Omental fat pad (tissue), 4 donors: ENCODE measurements around the gene ORM1. TPM values are rescaled to one million over a fixed set of nuclear protein-coding genes. Genes with fewer than 3 reads are reported as not detected.

Experiments used
- ATAC-seq: fragments of 150-250 bp; one replicate; pipeline ENCODE4 v1.9.1; 2016; ENCODE audit warnings: mild to moderate bottlenecking, moderate library complexity; ENCODE audit not compliant: low FRiP score
- DNase-seq: peaks from one replicate; pipeline ENCODE4 v3.0.0-alpha.2; 2019; ENCODE audit warnings: low spot score
- total RNA-seq, 4 donors: library from RNA; depleted of rRNA; stranded (reverse); fragments of >200 nt; gene quantifications; one replicate each; pipeline ENCODE4 v1.1.0, GENCODE V29; 2016
- TF ChIP-seq, protein P1 (sequence below), 3 donors: fragments of 450-650 bp; IDR thresholded peaks; one replicate each; pipeline ENCODE4 v1.5.1; 2016 to 2017; ENCODE audit warnings: antibody characterized with exemption in 3 of 3, mild to moderate bottlenecking in 3 of 3, moderate library complexity in 2 of 3

ORM1 gene
- total RNA-seq, 4 donors from 2014 or later = 0.65 to 5.4 (median 1.0) TPM; not detected in 1

DNA sequence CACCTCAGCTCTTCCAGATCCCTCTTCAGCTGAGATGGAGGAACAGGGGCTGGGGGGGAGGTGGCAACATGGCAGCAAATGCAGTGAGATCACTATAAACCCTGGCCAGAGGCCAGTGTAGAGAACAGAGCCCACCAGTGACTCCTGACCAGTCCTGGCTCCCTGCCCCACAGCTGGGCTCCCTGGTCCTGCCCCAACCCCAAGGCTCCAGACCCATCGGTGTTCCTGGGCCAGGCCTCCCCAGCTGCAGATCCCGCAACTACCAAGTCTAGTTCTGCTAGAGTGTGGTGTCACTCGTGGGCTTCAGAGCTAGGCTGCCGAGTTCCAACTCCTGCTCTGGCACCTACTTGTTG lies 48.0 kb downstream of the ORM1 start:
- DNase-seq (no peak), ATAC-seq (no peak)
- TF ChIP-seq, protein P1, sequence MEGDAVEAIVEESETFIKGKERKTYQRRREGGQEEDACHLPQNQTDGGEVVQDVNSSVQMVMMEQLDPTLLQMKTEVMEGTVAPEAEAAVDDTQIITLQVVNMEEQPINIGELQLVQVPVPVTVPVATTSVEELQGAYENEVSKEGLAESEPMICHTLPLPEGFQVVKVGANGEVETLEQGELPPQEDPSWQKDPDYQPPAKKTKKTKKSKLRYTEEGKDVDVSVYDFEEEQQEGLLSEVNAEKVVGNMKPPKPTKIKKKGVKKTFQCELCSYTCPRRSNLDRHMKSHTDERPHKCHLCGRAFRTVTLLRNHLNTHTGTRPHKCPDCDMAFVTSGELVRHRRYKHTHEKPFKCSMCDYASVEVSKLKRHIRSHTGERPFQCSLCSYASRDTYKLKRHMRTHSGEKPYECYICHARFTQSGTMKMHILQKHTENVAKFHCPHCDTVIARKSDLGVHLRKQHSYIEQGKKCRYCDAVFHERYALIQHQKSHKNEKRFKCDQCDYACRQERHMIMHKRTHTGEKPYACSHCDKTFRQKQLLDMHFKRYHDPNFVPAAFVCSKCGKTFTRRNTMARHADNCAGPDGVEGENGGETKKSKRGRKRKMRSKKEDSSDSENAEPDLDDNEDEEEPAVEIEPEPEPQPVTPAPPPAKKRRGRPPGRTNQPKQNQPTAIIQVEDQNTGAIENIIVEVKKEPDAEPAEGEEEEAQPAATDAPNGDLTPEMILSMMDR (IDR thresholded peaks at IDR 0.05) = no peak

DNA sequence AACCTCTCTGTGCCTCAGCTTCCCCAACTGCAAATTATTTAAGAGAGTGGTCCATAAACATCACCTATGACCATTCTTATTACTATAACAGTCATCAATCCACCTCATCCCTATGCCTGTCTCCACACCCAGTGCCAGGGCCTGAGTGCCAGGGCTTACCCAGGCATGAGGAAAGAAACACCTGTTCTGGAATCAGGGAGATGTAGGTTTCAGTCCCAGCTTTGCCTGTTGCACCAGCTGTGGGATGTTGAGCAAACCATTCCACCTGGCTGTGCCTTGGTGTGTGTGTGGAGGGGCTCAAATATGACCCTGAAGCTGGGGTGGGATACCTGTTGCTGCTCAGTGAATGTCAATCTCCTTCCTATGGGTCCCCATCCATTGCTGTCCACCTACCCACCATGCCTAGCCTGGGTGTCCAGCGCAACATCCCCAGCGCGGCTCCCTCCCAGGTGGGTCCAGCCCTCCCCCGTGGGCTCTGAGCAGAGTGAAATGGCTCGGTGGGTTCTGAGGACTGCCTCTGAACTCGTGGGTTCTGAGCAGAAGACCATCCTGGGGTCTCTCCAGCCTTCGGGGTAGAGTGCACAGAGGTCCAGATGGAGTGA lies 48.5 kb downstream of the ORM1 start:
- DNase-seq (no peak), ATAC-seq (no peak)
- TF ChIP-seq, protein P1 (IDR thresholded peaks at IDR 0.05) = no peak

DNA sequence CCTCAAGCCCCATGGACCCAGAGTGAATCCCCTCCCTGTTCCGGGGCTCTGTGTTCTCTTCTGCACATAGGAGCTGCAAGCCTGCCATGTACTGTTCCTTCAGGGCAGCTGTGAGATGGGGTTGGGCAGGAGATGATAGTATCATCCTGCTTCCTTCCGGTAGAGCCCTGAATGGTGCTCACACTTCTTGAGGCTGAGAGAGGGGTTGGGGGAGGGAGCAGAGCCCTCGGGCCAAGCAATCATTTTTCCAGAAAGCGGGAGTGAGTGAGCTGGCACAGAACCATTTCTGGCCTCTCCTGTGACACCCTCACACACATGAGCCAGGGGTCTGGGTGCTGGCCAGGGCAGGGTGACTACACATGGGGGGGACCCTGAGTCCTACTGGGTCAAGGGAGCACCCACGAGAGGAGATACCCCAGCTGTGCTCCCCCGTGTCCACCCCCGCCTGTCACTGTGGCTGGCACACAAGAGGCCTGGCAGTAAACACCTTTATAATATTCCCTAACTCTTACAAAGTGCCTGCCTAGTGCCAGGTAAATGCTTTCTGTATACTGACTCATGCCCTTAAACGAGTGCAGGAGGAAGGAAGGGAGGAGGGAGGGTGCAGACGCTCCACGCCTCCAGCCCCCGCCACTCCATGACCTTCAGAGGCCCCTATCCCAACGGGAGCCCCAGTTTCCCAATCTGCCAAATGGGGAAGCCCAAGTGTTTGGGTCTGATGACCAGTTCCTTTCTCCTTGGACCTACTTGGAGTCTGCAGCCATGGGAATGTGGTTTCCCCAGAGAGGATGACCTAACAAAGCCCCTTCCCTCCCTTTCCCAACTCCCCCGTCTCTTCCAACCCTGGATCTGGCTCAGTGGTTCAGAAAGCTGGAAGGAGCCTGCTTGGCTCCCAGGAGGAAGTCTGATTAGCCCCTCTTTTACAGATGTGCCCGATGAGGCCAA lies 49.3 kb downstream of the ORM1 start:
- peak; percentile 58 for DNase-seq
- TF ChIP-seq, protein P1 (IDR thresholded peaks at IDR 0.05) = no peak
- peak; percentile 86 for ATAC-seq

DNA sequence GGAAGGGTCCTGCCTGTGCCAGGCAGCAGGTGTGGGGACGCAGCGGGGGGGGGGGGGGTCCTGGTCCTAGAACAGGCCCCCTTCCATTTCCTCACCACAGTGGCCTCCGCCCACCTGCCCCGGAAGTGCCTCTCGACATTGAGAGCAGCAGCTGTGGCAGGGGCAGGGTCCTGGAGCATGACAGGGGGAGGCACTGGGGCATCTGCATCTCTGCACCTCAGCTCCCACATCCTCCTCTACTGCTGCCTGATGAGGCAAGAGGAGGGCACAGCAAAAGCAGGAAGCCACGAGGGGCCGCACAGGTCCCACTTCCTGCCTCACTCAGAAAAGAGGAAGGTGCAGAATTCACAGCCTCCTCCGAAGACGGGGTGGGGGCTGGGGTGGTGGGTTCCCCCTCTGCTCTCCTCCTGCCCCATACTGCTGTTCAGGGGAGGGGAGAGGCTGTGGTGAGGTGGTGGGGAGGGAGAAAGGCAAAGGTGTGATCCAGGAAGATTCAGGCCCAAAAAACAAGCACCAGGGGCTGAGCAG lies 50.1 kb downstream of the ORM1 start:
- DNase-seq (no peak), ATAC-seq (no peak)
- TF ChIP-seq, protein P1 (IDR thresholded peaks at IDR 0.05) = no peak

DNA sequence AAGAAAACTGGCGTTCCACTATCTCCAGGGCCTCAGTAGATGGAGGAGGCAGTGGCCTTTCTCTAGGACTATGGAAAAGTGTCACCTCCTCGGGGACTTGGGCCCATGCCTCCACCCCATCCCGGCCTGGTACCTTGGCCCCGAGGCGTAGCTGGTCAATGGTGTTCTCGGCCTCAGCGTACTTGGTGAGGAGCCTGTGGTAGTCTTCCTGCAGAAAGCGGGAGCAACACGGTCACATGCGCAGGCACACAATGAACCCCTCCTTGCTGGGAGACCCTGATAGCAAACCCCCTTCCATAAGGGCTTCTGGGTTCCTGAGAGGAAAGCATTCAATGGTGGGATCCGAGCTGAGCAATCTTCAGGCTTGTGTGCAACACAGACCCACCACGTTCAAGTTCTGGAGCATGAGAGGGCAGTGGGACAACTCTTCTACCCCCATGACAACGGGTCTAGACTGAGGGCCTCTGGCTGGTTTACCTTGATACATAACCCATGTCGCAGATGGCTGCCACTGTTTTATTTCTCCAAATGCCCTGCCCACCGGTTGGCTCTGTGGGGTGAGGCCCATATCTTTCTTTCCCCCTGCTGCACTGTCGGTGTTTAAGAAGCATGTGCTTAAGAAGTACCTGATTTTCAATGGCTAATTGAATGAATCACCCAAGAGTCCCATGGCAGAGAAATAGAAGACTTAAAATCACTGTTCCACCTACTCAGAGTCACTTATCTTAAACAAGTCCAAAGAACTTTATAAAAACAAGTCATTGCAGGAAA lies 51.2 kb downstream of the ORM1 start:
- TF ChIP-seq, protein P1 (IDR thresholded peaks at IDR 0.05) = no peak
- no peak for DNase-seq
- ATAC-seq = no peak

DNA sequence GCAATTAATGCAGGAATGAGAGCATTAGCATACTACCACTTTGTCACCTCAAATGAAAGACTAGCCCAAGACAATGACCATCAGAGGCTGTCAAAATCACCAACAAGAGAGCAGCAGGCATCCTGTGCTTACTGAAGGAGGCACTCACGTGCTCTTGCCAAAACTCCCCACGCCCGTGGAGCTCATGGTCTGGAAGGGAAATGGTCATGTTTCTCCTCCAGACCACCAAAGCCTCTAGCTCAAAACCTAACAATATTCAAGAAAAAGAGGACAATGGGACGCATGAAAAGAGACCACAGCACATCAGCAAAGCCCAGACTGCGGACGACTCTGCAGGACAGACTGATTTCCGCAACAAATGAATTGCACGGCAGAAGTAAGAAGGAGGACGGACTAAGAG lies 52.0 kb downstream of the ORM1 start:
- TF ChIP-seq, protein P1 (IDR thresholded peaks at IDR 0.05) = no peak

More for the DNA sequence above, 52.0 kb downstream of the ORM1 start:
- no peak for DNase-seq
- ATAC-seq = no peak
